ENCODE measurements around the gene NYAP2.

The NYAP2 gene

DNA sequence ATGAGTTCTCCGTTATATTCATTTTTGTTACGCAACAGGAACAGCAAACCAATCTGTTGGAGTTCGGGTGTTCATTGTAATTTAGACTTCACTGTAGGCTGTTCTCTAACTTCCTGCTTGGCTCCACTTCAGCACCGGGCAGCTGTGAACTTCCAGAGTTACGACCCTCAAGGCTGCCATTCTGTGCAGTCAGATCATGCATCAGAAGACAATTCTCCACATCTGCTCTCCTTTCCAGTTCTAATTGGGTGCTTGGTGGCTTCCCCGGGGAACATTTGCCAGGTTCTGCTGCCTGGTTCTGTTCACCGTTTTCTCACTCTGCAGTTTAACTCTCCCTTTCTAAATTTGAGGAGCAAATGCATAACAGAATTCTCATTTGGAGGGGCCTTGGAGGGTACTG, 237.7 kb downstream of the NYAP2 start:
- no peak for DNase-seq

DNA sequence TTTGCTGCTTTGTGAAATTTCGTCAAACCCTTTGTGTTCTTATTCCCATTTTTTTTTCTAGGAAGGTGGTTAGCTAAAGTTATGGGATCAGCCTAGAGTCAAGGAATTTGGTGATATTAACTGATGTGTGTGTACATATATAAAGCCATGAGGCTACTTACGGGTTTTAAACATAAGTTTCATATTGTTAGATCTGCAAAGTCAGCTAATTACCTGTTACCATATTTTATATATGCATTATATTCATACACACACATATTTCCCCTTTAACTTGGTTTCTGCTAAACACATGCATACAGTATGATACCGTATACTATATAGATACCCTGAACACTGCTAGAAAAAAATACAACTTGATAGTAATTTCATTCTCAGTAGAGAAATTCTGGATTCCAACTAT, 241.0 kb downstream of the NYAP2 start:
- no peak for DNase-seq

DNA sequence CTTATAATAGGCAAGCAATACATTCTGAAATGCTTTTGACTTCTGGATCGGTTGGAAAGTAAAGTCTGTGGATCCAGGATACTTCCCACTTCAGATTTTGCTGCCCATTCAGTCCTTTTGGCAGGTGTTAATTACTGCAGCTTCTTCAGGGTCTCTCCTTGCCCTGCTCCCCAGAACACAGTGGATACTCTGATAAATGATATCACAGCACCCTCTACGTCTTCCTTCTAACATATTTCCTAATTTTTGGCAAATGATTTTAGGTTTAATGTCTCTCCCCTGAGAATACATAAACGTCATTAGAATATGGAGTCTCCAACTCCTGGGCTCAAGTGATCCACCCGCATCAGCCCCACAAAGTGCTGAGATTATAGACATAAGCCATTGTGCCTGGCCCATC, 249.8 kb downstream of the NYAP2 start:
- DNase-seq, result no peak

DNA sequence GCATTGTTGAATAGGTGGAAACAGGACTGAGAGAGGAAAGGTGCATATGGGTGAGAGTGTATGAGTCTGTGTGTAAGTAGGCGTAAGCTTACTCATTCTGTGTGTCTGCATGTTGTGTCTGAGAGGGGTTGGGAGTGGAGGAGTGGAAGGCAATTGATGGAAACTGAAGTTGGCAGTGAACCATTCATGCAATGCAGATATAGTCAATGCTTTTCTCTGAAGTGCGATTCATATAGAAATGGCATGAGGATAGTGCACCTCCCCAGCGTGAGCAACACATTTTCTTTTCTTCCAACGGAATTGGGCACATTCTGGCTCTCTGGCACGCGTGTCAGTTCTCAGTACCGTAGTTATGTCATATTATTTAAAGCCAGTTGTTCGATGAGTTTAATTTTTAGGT, 250.5 kb downstream of the NYAP2 start:
- no peak for DNase-seq

DNA sequence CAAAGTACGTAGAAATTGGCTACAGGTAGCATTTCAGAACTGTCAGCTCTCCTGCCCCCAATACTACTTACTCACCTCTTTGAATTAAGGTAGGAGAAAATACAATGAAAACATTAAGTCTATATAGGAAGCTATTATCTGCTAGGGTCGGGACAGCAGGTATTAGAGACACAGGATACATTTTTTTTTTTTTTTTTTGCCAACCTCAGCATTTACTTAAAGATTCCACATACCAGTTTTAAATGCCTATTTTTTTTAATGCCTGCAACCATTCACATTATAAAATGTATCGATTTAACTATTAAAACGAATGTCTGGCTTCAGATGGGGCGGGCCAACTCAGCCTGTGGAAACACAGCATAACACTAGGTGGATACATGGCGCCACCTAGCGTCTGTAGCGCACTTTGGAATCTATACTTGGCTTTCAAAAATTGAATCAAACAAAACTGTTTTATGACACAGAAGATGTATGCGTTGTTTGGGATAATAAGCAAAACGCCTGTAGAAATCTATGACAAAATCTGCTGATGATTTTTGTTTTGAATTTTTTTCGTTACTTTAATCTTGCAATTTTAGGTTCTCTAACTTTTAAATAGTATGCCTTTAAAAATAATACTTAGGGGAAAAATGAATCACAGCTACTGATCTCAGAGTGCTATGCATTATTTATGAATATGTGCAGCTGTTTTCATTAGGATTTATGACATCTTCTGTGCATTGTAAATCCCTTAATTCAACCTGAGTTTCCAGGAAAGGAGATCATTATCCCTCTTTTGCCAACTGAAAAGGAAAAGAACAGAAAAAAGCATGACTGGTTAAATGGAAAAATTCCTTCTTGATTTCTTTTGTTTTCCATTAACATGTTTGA, 261.0 kb downstream of the NYAP2 start:
- peak; percentile 40 to 86 for DNase-seq

DNA sequence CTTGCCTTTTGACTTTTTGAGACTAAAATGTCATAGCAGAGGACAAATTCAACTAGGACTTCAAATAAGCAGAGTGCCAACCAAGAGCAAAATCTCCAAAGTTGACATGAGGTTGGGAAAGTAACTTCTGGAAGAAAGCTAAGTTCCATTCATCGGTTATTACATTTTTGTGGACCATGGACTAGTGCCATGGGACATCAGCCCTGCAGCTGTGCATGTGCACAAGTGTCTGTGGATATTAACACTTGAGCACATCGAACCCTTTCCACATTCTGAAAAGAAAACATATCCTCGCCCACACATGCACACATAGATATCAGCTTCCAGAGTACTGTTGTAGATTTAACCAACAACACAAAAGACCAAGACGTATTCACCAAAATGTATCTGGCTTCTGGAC, 262.6 kb downstream of the NYAP2 start:
- DNase-seq, result no peak

DNA sequence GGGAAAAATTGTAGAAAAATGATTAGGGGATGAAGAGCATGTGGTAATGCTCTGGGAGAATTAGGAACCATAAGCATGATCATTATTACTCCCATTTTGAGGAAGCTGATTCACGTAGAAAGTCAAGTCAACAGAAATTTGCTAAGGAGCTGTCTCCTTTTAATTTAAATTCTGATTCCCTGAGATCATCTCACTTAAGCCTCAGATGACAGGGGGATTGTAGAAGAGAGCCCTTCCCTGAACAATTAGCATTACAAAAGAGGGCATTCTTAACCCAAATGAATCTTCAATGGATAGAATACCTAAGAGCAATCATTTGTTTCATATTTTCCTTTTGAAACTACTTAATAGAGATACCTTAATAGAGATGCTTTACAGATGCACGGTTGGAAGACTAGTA, 267.9 kb downstream of the NYAP2 start:
- no peak for DNase-seq

DNA sequence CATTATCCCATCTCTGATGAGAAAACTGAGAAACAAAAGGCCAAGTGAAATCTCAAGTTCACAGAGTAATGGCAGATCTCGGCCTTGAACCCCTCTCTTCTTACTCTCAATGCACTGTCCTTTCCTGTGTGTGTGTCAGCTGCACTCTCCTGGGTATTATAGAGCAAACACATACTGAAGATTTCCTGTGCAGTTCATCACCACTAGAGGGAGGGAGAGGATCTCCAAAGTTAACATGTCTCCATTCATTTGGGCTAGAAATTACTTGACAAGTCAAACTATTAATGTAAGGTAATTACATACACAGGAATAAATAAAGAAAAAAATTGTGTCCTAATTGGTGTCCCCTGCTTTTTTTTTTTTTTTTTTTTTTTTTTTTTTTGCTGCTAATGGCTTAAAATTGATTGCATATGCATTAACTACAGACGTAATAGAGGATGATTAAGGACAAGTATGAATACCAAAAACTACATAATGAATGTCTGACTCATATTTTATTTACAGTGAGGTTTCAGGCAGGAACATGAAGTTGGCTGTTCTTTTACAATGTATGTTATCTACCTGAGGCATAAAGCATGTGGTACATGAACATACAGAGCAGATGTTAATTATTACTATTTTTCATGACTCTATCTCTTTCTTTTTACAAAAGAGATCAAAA, 269.2 kb downstream of the NYAP2 start:
- DNase-seq, result peak; percentile 20 to 65

DNA sequence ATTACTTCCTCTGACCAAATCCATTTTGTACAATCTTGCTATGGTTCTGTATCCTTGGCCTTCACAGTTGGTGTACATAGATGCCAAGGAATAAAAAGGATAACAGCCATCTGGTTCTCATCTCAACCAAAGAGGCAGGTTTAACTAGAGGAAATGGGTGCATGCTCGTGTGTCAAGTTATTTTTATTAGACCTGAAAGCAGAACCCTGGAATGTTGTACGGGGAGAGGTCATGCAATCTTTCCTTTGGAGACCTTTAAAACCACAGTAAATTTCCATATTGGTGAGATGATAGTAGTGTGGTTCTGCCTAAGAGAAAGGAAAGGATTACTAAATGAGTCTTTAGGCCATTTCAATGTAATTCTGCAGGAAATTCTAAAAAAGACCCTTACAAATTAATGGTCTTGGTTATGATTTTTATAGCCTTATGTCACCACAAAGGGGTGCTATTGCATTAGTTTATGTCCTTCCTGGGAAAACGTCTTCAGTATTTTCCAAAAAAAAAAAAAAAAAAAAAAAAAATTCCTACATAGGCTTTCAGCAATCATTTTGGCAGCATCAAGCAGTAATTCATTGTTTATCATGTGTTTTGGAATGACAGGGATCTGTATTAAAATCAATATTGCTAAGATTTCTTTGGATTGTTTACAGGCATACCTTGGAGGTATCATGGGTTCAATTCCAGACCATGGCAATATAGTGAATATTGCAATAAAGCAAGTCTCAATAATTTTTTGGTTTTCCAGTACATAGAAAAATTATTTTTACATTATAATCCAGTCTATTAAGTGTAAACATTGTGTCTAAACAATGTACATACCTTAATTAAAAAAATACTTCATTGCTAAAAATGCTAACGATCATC, 270.8 kb downstream of the NYAP2 start:
- peak in 1 of 2 donors; percentile 9 for DNase-seq

DNA sequence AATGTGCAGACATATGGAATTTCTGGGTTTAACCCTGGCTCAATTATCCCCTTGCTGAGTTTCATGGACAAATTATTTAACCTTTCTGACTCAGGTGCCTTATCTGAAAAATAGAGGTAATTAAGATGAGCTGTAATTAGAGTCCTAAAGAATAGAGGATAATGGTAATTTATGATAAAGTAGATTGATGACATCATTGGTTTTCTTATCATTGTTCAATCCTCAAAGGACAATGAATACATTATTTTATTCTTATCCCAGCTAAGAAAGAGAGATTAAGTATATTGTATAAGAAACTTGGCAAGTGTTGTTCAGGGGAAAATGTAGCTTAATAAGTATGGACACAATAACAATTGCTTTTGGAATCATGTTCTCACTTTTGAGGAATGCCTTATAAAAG, 279.3 kb downstream of the NYAP2 start:
- no peak for DNase-seq

DNA sequence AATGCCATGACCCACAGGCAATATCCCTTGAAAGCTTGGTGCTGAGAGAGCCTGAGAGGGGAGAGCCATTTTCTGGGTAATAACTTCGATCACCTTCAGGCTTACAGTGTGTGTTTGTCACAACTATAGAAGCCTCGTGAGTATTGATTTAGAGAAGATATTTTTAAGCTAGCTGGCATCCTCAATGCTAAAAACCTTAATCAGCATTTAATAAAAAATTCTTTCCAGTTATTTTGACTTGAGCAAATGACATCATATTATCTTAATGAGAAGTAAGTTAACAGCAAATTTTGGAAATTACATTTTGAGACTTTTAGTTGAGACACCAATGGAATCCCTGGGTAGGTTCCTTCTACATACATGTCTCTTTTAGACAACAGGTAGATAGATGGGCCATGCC, 283.7 kb downstream of the NYAP2 start:
- no peak for DNase-seq

DNA sequence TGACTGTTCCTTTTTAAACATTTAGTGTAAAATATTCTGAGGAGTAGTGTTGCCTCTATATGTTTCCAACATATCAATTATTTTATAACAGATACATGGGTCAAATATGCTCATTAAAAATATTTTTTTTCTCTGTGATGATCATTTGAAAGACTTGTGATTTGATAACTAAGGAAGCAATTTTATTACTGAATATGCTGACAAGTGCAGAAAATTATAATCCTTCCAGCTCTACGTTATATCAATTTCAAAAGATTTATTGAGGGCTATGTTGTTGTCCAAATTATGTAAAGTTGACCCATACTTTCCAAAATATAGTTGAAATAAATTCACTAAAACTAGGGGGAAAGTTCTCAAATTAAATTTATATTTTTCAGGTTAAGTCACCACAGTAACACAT, 290.6 kb downstream of the NYAP2 start:
- no peak for DNase-seq

DNA sequence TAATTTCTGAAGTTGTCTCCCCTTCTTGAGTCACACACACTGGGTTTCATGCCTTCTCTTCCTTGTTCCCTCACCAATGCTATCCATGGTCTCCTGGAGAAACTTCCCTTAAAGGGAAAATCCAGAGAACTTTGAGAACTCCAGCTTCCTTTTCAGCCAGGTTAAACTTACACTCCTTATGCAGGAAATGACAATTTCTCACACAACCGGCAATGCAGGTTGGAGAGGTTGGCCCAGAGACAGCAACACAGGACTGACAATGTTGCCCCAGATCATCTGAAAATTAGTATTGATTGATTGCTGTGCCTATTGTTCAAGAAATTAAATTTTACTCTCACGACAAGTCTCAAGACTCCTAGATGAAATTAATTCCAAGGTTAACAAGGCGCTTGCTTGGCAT, 292.2 kb downstream of the NYAP2 start:
- DNase-seq, result no peak

DNA sequence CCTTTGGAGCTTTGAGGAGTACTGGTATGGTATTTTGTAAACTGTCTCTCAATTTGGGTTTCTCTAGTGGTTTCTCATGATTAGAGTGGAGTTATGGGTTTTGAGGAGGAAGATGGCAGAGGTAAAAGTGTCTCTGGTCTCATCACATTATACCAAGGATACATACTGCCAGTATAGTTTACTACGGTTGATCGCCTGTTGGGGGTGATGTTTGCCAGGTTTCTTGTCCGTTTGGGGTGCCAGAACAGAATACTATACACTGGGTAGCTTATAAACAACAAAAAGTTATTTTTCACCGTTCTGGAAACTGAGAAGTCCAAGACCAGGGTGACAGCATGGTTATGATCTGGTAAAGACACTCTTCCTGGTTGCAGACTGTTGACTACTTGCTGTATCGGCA, 293.7 kb downstream of the NYAP2 start:
- no peak for DNase-seq

DNA sequence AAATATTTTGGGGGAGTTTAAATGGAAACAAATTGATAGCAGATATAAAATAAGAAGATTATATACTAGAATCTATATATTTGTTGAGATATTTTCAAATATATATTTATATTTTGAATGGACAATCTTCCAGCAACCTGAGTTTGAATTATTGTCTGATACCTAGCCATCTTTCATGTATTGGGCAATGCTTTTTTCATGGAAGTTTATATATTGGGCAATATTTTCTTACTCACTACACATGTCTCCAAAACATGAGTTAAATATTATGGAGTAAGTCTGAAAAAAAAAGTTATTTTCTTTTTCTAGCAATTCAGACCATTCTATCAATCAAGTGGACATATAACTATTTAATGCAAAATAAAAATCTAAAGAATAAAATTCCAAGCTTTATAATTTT, 295.2 kb downstream of the NYAP2 start:
- DNase-seq, result no peak

DNA sequence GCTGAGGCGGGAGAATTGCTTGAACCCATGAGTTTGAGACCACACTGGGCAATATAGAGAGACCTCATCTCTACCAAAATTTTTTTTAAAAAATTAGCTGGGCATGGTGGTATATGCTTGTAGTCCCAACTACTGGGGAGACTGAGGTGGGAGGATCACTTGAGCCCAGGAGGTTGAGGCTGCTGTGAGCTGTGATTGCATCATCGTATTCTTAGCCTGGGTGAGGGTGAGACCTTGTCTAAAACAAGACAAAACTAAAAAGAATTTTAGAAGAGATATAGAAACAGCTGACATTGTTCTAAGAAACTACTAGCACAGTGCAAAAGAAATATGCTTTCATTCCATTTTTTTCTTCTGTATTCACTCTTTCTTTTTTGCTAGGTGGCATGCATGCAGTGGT, 298.4 kb downstream of the NYAP2 start:
- DNase-seq, result no peak

Data from inflammatory macrophage treated with lipopolysaccharide for 1 hour (primary cell).